Mesenchymal stem cell (in vitro differentiated cells and primary cell): ENCODE results near the gene BEND7.
A peak's percentile ranks its signal among the peaks of the same experiment; 100 is the strongest.

ENCODE experiments used
- DNase-seq: peaks from one replicate; pipeline ENCODE4 v3.0.0-alpha.2; 2013
- H2AFZ ChIP-seq: one replicate; pipeline ENCODE4 v1.6.1; 2013; ENCODE audit warnings: low read depth, mild to moderate bottlenecking, control low read depth, inconsistent platforms, low read length, moderate library complexity
- H2AK5ac ChIP-seq: 2 replicates; pipeline ENCODE4 v1.6.1; 2013; ENCODE audit warnings: low read length, moderate library complexity, mild to moderate bottlenecking, inconsistent platforms; ENCODE audit not compliant: severe bottlenecking
- H2BK120ac ChIP-seq: one replicate; pipeline ENCODE4 v1.6.1; 2013; ENCODE audit warnings: low read depth, mild to moderate bottlenecking, inconsistent platforms, low read length, moderate library complexity
- H2BK12ac ChIP-seq, 2 experiments: one replicate each; pipeline ENCODE4 v1.6.1; 2013; ENCODE audit warnings: inconsistent platforms in 2 of 2, low read length in 2 of 2, mild to moderate bottlenecking in 2 of 2, moderate library complexity in 2 of 2, control low read depth in 1 of 2
- H2BK15ac ChIP-seq: one replicate; pipeline ENCODE4 v1.6.1; 2013; ENCODE audit warnings: mild to moderate bottlenecking, low read depth, inconsistent platforms; ENCODE audit not compliant: poor library complexity, severe bottlenecking
- H2BK5ac ChIP-seq: 2 replicates; pipeline ENCODE4 v1.6.1; 2013; ENCODE audit warnings: low read depth, mild to moderate bottlenecking, low read length, control low read depth, inconsistent platforms; ENCODE audit not compliant: poor library complexity, severe bottlenecking
- H3K14ac ChIP-seq, 2 experiments: one replicate each; pipeline ENCODE4 v1.6.1; 2013; ENCODE audit warnings: inconsistent platforms in 2 of 2, low read length in 2 of 2, control low read depth in 1 of 2, mild to moderate bottlenecking in 1 of 2, moderate library complexity in 1 of 2
- H3K18ac ChIP-seq, 2 experiments: one replicate each; pipeline ENCODE4 v1.6.1; 2013; ENCODE audit warnings: inconsistent platforms in 2 of 2, low read length in 2 of 2, control low read depth in 1 of 2, low read depth in 1 of 2, mild to moderate bottlenecking in 1 of 2
- H3K23ac ChIP-seq, 2 experiments: one replicate each; pipeline ENCODE4 v1.6.1; 2013; ENCODE audit warnings: inconsistent platforms in 2 of 2, low read length in 2 of 2, mild to moderate bottlenecking in 2 of 2, moderate library complexity in 2 of 2, control low read depth in 1 of 2
- H3K27ac ChIP-seq: 2 replicates; pipeline ENCODE4 v1.5.1; 2013; ENCODE audit warnings: mild to moderate bottlenecking, moderate library complexity, low read length, control low read depth, inconsistent platforms; ENCODE audit not compliant: poor library complexity, severe bottlenecking
- H3K27me3 ChIP-seq, 2 experiments: 2 replicates each; pipeline versions ENCODE4 v1.6.1 to v1.7.0; 2013; ENCODE audit warnings: low read length in 2 of 2, mild to moderate bottlenecking in 2 of 2, moderate library complexity in 2 of 2, control low read depth in 1 of 2, inconsistent platforms in 1 of 2; ENCODE audit not compliant: control insufficient read depth in 1 of 2, insufficient read depth in 1 of 2
- H3K36me3 ChIP-seq, 2 experiments: 2 replicates each; pipeline versions ENCODE4 v1.6.1 to v1.7.0; 2013; ENCODE audit warnings: low read length in 2 of 2, control low read depth in 1 of 2, inconsistent platforms in 1 of 2, low read depth in 1 of 2, mild to moderate bottlenecking in 1 of 2; ENCODE audit not compliant: insufficient read depth in 2 of 2, control insufficient read depth in 1 of 2
- H3K4ac ChIP-seq, 2 experiments: one replicate each; pipeline ENCODE4 v1.6.1; 2013; ENCODE audit warnings: inconsistent platforms in 2 of 2, low read length in 2 of 2, mild to moderate bottlenecking in 2 of 2, moderate library complexity in 2 of 2, control low read depth in 1 of 2, low read depth in 1 of 2
- H3K4me1 ChIP-seq: 2 replicates; pipeline ENCODE4 v1.6.1; 2013; ENCODE audit warnings: low read depth, low read length, control low read depth; ENCODE audit not compliant: control insufficient read depth, insufficient read depth
- H3K4me2 ChIP-seq: 2 replicates; pipeline ENCODE4 v1.6.1; 2013; ENCODE audit warnings: low read length, mild to moderate bottlenecking, inconsistent platforms; ENCODE audit not compliant: poor library complexity, severe bottlenecking
- H3K4me3 ChIP-seq, 2 experiments: 2 replicates each; pipeline versions ENCODE4 v1.5.1 to v1.7.0; 2013; ENCODE audit warnings: low read length in 2 of 2, mild to moderate bottlenecking in 2 of 2, control low read depth in 1 of 2, low read depth in 1 of 2; ENCODE audit not compliant: insufficient read depth in 1 of 2
- H3K79me1 ChIP-seq: replicated peaks from 2 replicates; pipeline ENCODE4 v1.6.1; 2013; ENCODE audit warnings: mild to moderate bottlenecking, control low read depth, low read length, inconsistent platforms; ENCODE audit not compliant: poor library complexity, severe bottlenecking
- H3K9ac ChIP-seq: 2 replicates; pipeline ENCODE4 v1.7.0; 2013; ENCODE audit warnings: mild to moderate bottlenecking, low read length, moderate library complexity
- H3K9me3 ChIP-seq: 2 replicates; pipeline ENCODE4 v1.7.0; 2013; ENCODE audit warnings: mild to moderate bottlenecking, low read length; ENCODE audit not compliant: control insufficient read depth
- H4K8ac ChIP-seq: one replicate; pipeline ENCODE4 v1.6.1; 2013; ENCODE audit warnings: inconsistent platforms, mild to moderate bottlenecking, low read length, moderate library complexity
- H4K91ac ChIP-seq: one replicate; pipeline ENCODE4 v1.6.1; 2013; ENCODE audit warnings: mild to moderate bottlenecking, low read length, inconsistent platforms
- WGBS: methylation state at CpG from one replicate; pipeline ENCODE4 v1.1.7; 2013; ENCODE audit warnings: mixed read lengths; 5-methylcytosine and 5-hydroxymethylcytosine counted together

BEND7 gene

DNA sequence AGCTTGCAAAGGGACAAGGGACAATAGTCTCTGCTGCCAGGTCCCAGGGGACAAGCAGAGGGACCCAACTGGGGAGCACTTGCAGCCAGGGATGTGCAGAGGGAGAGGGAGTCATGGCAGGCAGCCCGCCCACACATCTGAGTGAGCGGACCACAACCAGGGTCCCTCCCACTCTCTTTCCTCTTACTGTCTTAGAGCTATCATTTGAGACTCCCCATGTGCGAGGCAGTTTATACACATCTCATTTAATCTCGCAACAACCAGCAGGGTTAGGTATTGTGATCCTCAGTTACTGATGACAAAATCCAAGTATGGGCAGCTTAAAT lies 70.2 kb downstream of the BEND7 start:
- WGBS: 100% methylated on average over 2 of the region's 4 CpGs

DNA sequence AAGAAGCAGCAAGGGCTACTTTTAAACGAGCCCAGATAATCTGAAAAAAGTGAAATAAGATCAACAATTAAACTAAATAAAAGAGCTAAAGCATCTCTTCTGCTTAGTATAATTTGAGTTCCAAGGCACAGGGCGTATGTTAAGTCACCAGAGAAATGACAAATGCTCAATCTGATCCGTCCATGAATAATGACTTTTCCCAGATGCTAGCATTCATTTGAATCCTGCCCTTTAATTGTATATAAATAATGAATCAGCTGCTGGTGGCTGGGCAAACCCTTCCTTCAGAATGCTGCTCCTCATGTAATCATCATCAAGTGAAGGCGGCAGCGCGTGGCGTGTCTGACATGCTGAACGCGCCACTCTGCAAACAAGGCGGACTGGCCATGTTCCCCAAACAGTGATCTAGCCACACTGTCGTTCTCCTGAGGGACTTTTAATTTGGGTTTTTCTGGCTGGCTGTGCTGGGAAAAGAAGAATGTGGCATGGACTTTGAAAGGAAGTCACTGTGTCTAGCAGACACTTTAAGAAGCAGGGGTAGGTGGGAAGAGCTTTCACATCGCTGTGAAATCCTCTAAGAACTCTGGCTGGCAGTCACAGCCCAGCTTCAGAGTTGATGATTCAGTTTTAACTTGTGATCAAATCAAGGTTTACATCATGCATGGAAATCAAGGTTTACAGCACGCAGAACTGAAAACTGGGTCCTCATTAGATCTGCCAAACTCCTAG lies 70.7 kb downstream of the BEND7 start:
- WGBS: 91% methylated on average over 11 of the region's 13 CpGs
- peaks cover 0 to 13% of the 10 kb centered on the region in 2 experiments for H3K36me3 ChIP-seq
- H3K9ac ChIP-seq: peak overlapping the region; percentile 47

More for the DNA sequence above, 70.2 kb downstream of the BEND7 start:
- Histone ChIP-seq H3K9me3 (no peaks in the 10 kb centered on the region), H3K36me3 (peaks cover 0 to 13% of the 10 kb centered on the region in 2 experiments), H3K18ac (no peak overlapping the region), H3K4ac (no peak overlapping the region), H2BK15ac (no peak overlapping the region), H4K91ac (no peak overlapping the region), H3K9ac (peak overlapping the region; percentile 18), H2BK5ac (no peak overlapping the region), H3K4me3 (no peak overlapping the region), H3K4me1 (no peaks in the 10 kb centered on the region), H2AFZ (no peak overlapping the region), H3K4me2 (no peak overlapping the region), H2AK5ac (no peak overlapping the region), H2BK120ac (no peak overlapping the region), H4K8ac (no peak overlapping the region), H3K79me1 (no peaks in the 10 kb centered on the region), H3K14ac (no peak overlapping the region), H2BK12ac (no peak overlapping the region), H3K27me3 (no peaks in the 10 kb centered on the region), H3K27ac (no peak overlapping the region), H3K23ac (no peak overlapping the region)
- DNase-seq: no peak

GRCh38 chr10:13453896-13454295 lies 74.9 kb downstream of the BEND7 start:
- no peak overlapping the region for H4K91ac ChIP-seq
- H3K27me3 ChIP-seq: no peaks in the 10 kb centered on the region
- H3K9ac ChIP-seq: no peak overlapping the region
- no peak overlapping the region for H3K23ac ChIP-seq
- no peak overlapping the region for H2BK15ac ChIP-seq
- no peak overlapping the region for H2BK5ac ChIP-seq
- no peak overlapping the region for H3K4ac ChIP-seq
- H3K4me2 ChIP-seq: no peak overlapping the region
- no peak for DNase-seq
- H3K4me3 ChIP-seq: no peak overlapping the region
- no peaks in the 10 kb centered on the region for H3K4me1 ChIP-seq
- WGBS: 90% methylated on average over 8 of the region's 8 CpGs
- H4K8ac ChIP-seq: no peak overlapping the region
- H2BK120ac ChIP-seq: no peak overlapping the region
- H3K18ac ChIP-seq: no peak overlapping the region
- H3K36me3 ChIP-seq: peaks cover 0 to 8% of the 10 kb centered on the region in 2 experiments
- H3K27ac ChIP-seq: no peak overlapping the region
- H2AK5ac ChIP-seq: no peak overlapping the region
- H3K79me1 ChIP-seq: no peaks in the 10 kb centered on the region
- no peak overlapping the region for H2BK12ac ChIP-seq
- H3K9me3 ChIP-seq: no peaks in the 10 kb centered on the region
- H2AFZ ChIP-seq: no peak overlapping the region
- H3K14ac ChIP-seq: no peak overlapping the region

More for the DNA sequence above, 70.7 kb downstream of the BEND7 start:
- Histone ChIP-seq H3K4ac (no peak overlapping the region), H3K4me2 (no peak overlapping the region), H4K8ac (no peak overlapping the region), H3K9me3 (no peaks in the 10 kb centered on the region), H3K4me3 (no peak overlapping the region), H2BK15ac (no peak overlapping the region), H3K27me3 (no peaks in the 10 kb centered on the region), H3K18ac (no peak overlapping the region), H2AFZ (no peak overlapping the region), H3K23ac (no peak overlapping the region), H2BK120ac (no peak overlapping the region), H3K27ac (no peak overlapping the region), H2BK12ac (no peak overlapping the region), H4K91ac (no peak overlapping the region), H2AK5ac (no peak overlapping the region), H3K4me1 (no peaks in the 10 kb centered on the region), H3K14ac (no peak overlapping the region), H3K79me1 (no peaks in the 10 kb centered on the region), H2BK5ac (no peak overlapping the region)
- DNase-seq: no peak

DNA sequence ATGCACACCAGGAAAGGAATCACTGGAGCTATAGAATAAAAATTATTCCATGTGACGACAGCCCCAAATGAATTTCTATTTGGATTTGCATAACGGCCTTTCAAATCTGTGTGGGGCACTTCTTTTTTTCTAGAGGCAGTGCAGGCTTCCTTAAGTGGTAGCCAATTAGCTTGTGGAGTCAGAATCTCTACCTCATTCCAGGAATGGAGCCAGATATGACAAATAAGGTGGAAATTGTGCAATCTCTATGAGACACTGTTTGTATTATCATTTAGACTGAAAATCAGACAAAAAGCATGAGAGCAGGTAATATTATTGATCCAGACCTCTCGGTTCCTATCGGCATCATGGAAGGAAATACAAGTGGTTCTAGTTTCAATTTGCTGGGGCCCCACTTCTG lies 78.7 kb downstream of the BEND7 start:
- Histone ChIP-seq H3K27me3 (no peaks in the 10 kb centered on the region), H3K18ac (no peak overlapping the region), H2BK15ac (no peak overlapping the region), H2BK12ac (no peak overlapping the region), H3K9me3 (no peaks in the 10 kb centered on the region), H2AFZ (no peak overlapping the region), H2AK5ac (no peak overlapping the region), H3K4me1 (no peaks in the 10 kb centered on the region), H3K27ac (no peak overlapping the region), H3K36me3 (peaks cover 7 to 9% of the 10 kb centered on the region in 2 experiments), H3K23ac (no peak overlapping the region), H3K79me1 (no peaks in the 10 kb centered on the region), H3K9ac (peak overlapping the region; percentile 16), H4K8ac (no peak overlapping the region), H4K91ac (no peak overlapping the region), H3K14ac (no peak overlapping the region), H2BK120ac (no peak overlapping the region), H3K4me3 (no peak overlapping the region), H3K4me2 (no peak overlapping the region), H3K4ac (no peak overlapping the region), H2BK5ac (no peak overlapping the region)
- 95% methylated on average over 4 of the region's 4 CpGs for whole genome bisulfite sequencing
- DNase-seq: no peak
